Right kidney (tissue), 1 donor: ENCODE measurements around the gene GOLT1B.

Experiments used
- DNase-seq: peaks from one replicate; pipeline ENCODE4 v3.0.0-alpha.2; 2016

GOLT1B gene

GRCh38 chr12:21562859-21563258, 61.3 kb downstream of the GOLT1B start:
- DNase-seq, result no peak

DNA sequence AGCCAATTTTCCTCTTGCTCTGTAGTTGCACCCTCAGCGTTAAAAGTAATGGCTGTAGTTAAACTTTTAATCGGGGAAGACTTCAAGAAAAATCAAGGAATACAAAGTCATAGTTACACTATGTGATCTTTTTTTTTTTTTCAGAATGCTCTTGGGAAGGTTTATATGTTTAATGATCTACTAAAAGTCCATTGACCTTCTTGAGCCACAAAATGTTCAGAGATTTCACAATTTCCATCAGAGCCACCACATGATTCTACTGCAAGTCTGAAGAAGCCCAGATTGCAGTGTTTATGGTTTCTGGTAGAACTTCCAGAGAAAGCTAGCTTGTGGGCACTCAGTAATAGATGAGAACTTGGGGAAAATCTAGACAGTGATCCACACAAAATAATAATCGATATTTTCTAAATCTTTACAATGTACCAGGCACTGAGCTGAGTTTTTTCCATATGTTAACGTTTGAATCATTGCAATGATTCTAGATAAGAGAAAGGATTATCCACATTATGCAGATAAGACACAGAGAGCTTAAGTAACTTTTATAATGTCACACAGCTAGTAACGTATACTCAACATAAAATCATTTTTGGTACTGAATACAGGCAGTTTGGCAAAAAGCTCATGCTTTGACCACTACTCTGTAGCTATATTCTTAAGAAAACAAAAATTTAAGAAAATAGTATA, 64.8 kb downstream of the GOLT1B start:
- no peak for DNase-seq

DNA sequence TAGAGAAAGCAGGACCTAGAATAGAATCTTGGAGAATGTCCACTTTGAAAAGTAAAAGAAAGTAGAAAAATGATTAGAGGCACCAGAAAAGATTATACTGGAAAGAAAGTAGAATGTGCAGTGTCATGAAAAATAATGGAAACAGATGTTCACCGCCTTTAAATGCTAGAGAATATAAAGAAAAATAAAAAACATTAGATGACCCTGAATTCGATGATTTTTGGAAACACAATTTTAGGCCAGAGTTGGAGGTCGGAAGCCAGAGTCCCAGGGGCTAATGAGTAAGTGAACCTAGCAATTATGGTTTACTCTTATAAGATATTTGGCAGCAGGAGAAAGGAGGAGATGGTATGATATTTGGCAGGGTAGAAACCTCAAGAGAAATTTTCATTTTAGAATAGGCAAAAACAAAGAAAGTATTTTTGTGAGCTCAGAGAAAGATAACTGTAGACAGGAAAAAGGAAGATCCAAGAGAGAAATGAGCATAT, 65.4 kb downstream of the GOLT1B start:
- no peak for DNase-seq
